HTERT RPE-1 (cell line): ENCODE data around the gene SLC39A11.
"Not testable (repeated sequence)": the region's sequence is repeated elsewhere in the genome, so short reads cannot be mapped to it uniquely, and the experiment has no call there.

Experiments
- in situ Hi-C: fragments of 300-500 bp; cut with MboI; formaldehyde crosslinking; loops from 4 replicates; pipeline ENCODE4 v1.14.3; 2020; ENCODE audit warnings: low sequenced_read_pairs

SLC39A11 gene

DNA sequence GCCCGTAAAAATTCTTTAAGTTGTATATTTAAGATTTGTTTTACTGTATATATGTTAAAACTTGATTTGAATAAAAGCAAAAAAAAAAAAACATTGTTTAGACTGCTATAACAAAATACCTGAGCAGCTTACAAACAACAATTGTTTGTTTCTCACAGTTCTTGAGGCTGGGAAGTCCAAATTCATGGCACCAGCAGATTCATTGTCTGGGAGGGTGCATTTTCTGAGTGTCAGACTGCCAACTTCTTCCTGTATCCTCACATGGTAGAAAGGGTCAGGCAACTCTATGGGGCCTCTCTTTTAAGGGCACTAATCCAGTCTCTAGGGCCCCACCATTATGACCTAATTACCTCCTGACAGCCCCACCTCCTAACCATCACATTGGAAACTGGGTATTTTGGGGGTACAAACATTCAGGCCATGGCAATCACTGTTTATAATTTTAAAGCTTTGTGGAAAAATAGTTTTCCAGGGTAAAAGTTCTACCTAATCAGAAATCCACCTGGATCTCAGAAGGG lies 281.4 kb downstream of the SLC39A11 start:
- in situ Hi-C loops: no loop called here

- in situ Hi-C loops: no loop called here
These were observed 286.5 kb downstream of the SLC39A11 start for GRCh38 chr17:72806011-72806410.

DNA sequence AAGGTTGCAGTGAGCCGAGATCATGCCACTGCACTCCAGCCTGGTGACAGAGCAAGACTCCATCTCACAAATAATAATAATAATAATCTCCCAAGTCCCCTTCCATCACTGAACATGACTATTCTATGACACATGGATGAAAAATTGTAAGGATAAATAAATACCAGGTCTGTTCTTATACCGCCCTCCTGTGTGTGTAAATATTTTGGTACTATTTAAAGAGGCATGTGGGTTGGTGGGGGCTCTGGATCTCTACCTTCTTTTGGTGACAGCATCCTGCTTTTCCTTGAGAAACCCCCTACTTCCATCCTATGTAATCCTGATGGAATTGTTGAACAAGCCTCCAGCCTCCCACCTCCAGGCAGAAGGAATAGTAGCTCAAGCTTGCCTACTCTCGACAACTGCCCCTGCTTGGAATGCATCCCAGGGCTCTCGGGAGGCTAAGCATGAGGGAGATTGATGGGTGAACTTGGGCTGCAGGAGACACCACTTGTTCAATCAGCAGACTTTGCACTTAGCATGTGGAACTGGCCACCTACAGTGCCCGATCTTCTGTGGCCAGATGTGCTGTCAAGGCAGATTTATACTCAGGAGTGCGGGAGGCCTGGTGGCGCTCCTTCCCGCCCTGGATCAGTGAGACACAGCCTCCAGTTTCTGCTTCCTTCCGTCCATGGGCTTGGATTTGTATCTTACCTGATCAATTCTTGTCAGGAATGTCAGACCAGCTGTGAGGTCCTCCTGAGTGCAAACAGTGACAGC lies 287.4 kb downstream of the SLC39A11 start:
- in situ Hi-C loops: no loop called here

- in situ Hi-C loops: no loop called here
These were observed 289.8 kb downstream of the SLC39A11 start for GRCh38 chr17:72802726-72803125.

DNA sequence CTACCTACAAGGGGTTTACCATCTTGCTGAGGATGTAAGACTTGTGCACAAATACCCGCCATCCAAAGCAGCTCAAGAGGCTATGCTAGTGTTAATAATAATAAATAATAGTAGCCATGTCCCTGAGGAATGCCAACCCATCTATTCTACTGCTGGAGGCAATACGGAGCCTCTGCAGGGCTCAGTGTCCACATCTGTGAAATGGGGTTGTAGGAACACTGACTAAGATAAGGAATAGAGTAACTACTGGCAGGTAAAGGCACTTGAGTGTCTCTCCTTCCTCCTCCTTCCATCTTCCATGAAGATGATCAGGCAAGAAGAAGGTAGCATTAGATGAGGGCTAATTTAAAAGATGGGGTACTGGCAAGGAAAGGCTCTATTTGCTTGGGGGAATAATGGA lies 295.3 kb downstream of the SLC39A11 start:
- in situ Hi-C loops: no loop called here

GRCh38 chr17:72795941-72796340 lies 296.5 kb downstream of the SLC39A11 start:
- in situ Hi-C loops: no loop called here

DNA sequence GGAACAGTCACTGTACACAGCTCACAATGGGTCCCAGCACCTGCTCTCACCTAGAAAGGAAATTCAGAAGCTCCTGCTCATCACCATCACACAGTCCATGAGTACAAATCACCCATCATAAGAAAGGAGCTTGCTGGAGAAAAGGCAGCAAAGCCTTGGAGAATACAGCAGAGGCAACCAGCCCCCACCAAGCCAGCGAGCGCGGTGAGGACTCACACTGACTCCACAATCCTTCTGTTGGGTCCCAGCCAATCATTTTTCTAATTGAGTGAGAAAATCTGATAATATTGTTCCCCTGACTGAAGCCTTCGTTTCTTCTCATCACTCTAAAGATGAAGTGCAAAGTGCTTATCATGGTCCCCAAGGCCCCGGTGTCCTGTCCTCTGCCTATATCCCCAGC lies 298.3 kb downstream of the SLC39A11 start:
- in situ Hi-C loops: no loop called here

GRCh38 chr17:72792771-72793170 lies 299.7 kb downstream of the SLC39A11 start:
- in situ Hi-C loops: no loop called here

DNA sequence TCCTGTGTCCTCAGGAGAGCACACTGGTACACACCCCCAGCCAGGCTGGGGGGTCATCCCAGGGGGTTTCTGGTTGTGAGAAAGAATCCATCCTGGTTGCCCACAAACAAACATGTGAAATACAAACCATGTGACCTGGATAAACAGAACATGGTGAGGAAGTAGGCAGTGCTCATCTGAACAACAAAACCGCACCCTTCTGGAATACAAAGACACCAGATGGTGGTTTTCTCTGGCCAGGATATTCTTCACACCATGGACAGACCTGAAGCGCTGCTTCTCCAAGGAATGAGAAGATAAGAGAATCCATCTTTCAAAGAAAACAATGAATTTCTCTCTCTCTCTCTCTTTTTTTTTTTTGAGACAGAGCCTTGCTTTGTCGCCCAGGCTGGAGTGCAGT lies 302.3 kb downstream of the SLC39A11 start:
- in situ Hi-C loops: no loop called here

- in situ Hi-C loops: no loop called here
These were observed 302.8 kb downstream of the SLC39A11 start for GRCh38 chr17:72789711-72790110.

DNA sequence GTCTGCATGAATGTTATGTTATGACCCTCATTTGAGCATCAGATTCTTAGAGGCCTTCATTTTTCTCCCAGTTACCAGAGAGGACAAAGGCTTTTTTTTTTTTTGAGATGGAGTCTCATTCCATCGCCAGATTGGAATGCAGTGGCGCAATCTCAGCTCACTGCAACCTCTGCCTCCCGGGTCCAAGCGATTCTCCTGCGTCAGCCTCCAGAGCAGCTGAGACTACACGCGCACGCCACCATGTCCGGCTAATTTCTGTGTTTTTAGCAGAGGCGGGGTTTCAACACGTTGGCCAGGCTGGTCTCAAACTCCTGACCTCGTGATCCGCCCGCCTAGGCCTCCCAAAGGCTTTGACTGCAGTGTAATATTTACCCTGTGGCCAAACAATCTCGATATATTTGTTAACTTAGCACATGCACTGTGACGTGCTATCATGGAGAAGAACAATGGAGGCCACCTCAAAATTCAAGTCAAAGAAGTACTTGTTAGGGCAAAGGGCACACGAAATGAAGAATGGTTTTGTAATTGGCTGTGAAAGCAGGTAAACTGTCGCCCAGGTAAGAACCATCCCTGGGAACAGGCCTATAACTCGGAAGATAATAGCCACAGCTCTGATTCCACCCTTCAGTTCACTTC lies 303.4 kb downstream of the SLC39A11 start:
- in situ Hi-C loops: no loop called here

GRCh38 chr17:72786209-72786608 lies 306.3 kb downstream of the SLC39A11 start:
- in situ Hi-C loops: no loop called here

DNA sequence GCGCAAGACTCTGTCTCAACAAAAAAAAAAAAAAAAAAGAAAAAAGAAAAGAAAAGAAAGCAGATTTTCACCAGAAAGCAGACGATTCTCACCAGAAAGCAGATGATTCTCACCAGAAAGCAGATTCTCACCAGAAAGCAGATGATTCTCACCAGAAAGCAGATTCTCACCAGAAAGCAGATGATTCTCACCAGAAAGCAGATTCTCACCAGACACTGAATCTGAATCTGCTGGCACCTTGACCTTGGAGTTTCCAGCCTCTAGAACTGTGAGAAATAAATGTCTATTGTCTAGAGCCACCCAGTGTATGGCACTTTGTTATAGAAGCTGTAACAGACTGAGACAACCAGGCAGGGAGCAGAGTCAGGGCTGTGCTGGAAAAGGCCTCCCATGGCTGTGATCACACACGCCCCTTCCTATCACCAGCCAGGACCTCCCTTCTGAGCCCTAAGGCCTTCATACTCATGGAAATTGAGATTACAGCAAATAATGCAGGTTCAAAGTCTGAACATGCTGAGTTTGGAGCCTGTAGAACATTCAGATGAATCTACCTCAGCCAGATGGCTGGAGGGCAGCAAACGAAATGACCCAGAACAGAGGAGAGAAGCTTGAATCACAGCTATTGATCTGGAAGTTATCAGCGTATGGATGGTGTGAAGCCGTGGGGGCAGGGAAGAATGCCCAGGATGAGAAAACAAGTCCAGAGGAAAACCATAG lies 309.3 kb downstream of the SLC39A11 start:
- in situ Hi-C loops: no loop called here

DNA sequence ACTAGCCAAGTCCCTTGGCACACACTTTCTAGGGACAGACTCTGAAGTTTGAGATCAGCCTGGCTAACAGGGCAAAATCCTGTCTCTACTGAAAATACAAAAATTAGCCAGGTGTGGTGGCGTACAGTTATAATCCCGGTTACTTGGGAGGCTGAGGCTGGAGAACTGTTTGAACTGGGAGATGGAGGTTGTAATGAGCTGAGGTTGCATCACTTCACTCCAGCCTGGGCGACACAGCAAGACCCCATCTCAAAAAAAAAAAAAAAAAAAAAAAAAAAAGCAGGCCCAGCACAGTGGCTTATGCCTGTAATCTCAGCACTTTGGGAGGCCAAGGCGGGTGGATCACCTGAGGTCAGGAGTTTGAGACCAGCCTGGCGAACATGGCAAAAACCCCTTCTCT lies 310.1 kb downstream of the SLC39A11 start:
- in situ Hi-C loops: not testable (repeated sequence)

DNA sequence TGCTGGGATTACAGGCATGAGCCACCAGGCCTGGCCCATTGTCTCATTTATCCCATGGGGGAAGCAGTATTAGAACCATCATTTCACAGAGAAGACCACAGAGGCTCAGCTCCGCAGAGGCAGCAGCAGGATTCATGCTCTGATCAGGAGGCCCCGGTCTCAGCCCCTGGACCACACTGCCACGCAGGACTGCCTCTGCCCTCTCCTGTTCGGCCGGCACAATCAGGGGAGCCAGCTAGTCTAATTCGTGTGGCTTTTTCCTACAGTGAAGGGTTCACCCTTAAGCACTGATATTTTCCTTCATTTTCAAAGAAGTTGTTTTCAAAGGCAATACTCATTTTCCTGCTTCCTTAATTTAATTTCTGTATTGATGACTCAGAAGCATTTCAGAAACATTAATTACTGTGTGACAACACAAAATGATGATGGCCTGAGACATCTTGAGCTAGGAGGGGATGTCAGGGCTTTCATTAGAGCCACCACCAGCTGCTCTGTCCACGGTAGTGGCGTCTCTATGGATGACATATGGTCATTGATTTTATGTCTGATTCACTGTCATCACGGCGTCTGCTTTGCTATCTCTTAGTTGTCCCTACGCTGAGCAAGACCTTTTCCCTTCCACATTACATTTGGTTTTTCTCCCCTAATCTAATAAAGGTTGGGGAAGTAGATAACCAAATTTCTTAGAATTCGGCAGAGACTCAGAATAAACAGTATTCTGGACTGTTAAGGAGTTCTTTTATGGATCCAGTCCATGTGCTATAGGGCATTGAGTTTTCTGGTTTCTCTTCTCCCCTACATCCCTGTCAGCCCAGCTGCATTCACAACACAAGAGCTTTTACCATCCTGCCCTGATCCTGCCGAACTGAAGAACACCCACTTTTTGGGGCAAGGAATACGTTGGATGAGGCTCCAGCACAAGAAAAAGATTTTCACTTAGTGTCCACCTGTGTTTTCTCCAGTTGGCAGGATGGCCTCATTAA lies 314.0 kb downstream of the SLC39A11 start:
- in situ Hi-C loops: no loop called here

DNA sequence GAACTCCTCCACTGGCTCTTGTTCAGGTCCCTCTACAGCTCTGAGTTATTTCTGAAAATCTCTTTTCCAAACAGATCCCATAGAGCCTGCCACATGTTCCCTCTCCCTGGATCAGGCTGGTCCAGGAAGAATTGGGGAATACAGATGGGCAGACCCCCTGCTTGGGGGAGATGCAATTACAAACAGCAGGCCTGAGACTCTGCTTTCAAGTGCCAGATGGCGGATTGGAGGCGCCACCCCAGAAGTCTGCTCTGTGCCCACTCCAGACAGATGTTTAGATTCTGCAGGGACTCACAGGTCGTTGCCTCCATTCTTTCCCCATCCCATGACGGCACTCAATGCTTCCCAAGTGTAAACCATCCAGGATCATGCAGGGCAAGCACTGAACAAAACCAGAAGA lies 316.6 kb downstream of the SLC39A11 start:
- in situ Hi-C loops: no loop called here

DNA sequence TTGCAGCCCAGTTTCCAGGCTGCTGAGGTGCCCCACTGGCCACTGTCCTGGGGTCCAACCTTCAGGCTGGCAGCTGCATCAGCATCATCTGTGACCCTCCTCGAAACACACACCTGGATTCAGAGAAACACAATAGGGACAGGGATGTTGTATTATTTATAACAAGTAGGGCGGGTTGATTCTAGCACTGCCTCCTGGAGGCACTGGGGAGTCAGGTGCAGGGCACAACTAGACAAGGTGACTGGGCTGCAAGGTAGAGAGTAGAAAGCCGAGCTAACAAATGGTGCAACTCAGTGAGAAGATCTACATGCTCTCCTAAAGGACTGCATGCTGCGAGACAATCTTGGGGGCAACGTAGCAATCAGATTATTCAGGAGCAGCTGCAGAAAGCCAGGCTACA lies 317.3 kb downstream of the SLC39A11 start:
- in situ Hi-C loops: no loop called here

DNA sequence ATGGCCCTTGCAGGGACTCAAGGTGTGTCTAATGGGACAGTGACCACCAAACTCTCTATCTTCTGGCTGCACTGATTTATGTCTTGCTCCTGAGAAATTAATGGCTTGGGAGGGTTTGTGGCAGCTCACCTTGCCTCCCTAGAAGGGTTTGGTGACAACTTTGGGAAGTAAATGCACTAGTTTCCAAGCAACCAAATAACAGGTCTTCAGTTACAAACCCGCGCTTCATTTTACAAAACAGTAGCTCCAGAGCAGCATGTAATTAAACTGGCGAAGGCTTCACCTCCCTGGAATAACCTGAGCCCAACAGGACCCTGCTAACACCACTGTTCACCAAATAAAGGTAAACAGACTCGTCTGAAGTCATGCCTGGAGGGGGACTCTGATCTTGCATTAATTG lies 318.3 kb downstream of the SLC39A11 start:
- in situ Hi-C loops: no loop called here

DNA sequence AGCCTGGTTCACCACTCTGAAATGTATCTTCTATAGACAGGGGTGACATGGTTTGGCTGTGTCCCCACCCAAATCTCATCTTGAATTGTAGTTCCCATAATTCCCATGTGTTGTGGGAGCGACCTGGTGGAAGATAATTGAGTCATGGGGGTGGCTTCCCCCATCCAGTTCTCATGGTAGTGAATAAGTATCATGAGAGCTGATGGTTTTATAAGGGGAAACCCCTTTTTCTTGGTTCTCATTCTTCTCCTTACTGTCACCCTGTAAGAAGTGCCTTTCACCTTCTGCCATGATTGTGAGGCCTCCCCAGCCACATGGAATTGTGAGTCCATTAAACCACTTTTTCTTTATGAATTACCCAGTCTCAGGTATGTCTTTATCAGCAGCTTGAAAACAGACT lies 319.3 kb downstream of the SLC39A11 start:
- in situ Hi-C loops: not testable (repeated sequence)

GRCh38 chr17:72772331-72772821 lies 320.1 kb downstream of the SLC39A11 start:
- in situ Hi-C loops: no loop called here
